MM.1S (cell line): ENCODE measurements around the gene RNASEH1.
"Not testable (repeated sequence)": the region's sequence is repeated elsewhere in the genome, so short reads cannot be mapped to it uniquely, and the experiment has no call there.

Experiments used
- DNase-seq: peaks from one replicate; pipeline ENCODE4 v3.0.0-alpha.2; 2015
- H2AFZ ChIP-seq: fragments of 300-600 bp; sonication (generic); 2 replicates; pipeline ENCODE4 v1.6.0; 2016; ENCODE audit warnings: antibody characterized with exemption, low read length
- H3F3A ChIP-seq: fragments of 300-600 bp; sonication (generic); 2 replicates; pipeline ENCODE4 v1.6.1; 2016; ENCODE audit warnings: mild to moderate bottlenecking, antibody characterized with exemption, low read length, moderate library complexity, mixed read lengths; ENCODE audit not compliant: insufficient read depth
- H3K27ac ChIP-seq: fragments of 300-600 bp; sonication (generic); 2 replicates; pipeline ENCODE4 v1.5.1; 2016; ENCODE audit warnings: mild to moderate bottlenecking, low read length
- H3K27me3 ChIP-seq: fragments of 300-600 bp; sonication (generic); replicated peaks from 2 replicates; pipeline ENCODE4 v1.6.0; 2016; ENCODE audit warnings: low read length; ENCODE audit not compliant: insufficient read depth
- H3K36me3 ChIP-seq: fragments of 300-600 bp; sonication (generic); replicated peaks from 2 replicates; pipeline ENCODE4 v1.6.1; 2016; ENCODE audit warnings: mild to moderate bottlenecking, low read length, mixed read lengths; ENCODE audit not compliant: insufficient read depth
- H3K4me1 ChIP-seq: fragments of 300-600 bp; sonication (generic); 2 replicates; pipeline ENCODE4 v1.6.1; 2016; ENCODE audit warnings: low read length, mixed read lengths
- H3K4me2 ChIP-seq: fragments of 300-600 bp; sonication (generic); 2 replicates; pipeline ENCODE4 v1.6.0; 2016; ENCODE audit warnings: low read depth, low read length
- H3K4me3 ChIP-seq: fragments of 300-600 bp; sonication (generic); 2 replicates; pipeline ENCODE4 v1.5.1; 2016; ENCODE audit warnings: low read length, mixed read lengths
- H3K79me2 ChIP-seq: fragments of 300-600 bp; sonication (generic); 2 replicates; pipeline ENCODE4 v1.6.1; 2016; ENCODE audit warnings: mixed run types, low read length, mixed read lengths
- H3K9ac ChIP-seq: fragments of 300-600 bp; sonication (generic); 2 replicates; pipeline ENCODE4 v1.6.1; 2016; ENCODE audit warnings: low read length, mixed read lengths
- H3K9me2 ChIP-seq: fragments of 300-600 bp; sonication (generic); replicated peaks from 2 replicates; pipeline ENCODE4 v1.6.1; 2016; ENCODE audit warnings: mild to moderate bottlenecking, low read length, mixed read lengths; ENCODE audit not compliant: insufficient read depth
- H3K9me3 ChIP-seq: fragments of 300-600 bp; sonication (generic); replicated peaks from 2 replicates; pipeline ENCODE4 v1.6.1; 2016; ENCODE audit warnings: mild to moderate bottlenecking, low read length, mixed read lengths; ENCODE audit not compliant: insufficient read depth
- H4K20me1 ChIP-seq: fragments of 300-600 bp; sonication (generic); 2 replicates; pipeline ENCODE4 v1.6.1; 2016; ENCODE audit warnings: mild to moderate bottlenecking, low read length, moderate library complexity, mixed read lengths; ENCODE audit not compliant: insufficient read depth
- EZH2 ChIP-seq: fragments of 300-600 bp; sonication (generic); optimal IDR thresholded peaks from 2 replicates; pipeline ENCODE3; 2017; ENCODE audit warnings: low read depth, mild to moderate bottlenecking, antibody characterized with exemption, low read length, mixed read lengths
- EZH2phosphoT487 ChIP-seq: fragments of 300-600 bp; sonication (generic); IDR thresholded peaks from 2 replicates; pipeline ENCODE4 v1.6.1; 2018; ENCODE audit warnings: antibody characterized with exemption, low read length
- TF ChIP-seq, protein P1 (sequence below): fragments of 300-600 bp; sonication (generic); IDR thresholded peaks from 2 replicates; pipeline ENCODE4 v1.5.1; 2016; ENCODE audit warnings: antibody characterized with exemption, low read length, mixed read lengths

RNASEH1 gene

DNA sequence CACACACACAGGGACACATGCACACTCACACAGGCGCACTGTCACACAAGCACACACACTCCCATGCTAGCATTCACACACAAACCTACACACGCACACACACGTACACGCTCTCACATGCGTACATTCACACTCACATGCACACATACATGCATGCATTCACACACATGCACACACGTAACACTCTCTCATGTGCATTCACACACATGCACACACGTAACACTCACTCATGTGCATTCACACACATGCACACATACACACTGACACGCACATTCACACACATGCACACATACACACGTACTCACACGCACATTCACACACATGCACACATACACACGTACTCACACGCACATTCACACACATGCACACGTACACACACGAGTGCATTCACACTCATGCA lies 55.1 kb downstream of the RNASEH1 start:
- H3K36me3 ChIP-seq: peaks cover 8% of the 10 kb centered on the region; the same call in 1 of the 2 replicates
- no peaks in the 10 kb centered on the region for H3K9me3 ChIP-seq

DNA sequence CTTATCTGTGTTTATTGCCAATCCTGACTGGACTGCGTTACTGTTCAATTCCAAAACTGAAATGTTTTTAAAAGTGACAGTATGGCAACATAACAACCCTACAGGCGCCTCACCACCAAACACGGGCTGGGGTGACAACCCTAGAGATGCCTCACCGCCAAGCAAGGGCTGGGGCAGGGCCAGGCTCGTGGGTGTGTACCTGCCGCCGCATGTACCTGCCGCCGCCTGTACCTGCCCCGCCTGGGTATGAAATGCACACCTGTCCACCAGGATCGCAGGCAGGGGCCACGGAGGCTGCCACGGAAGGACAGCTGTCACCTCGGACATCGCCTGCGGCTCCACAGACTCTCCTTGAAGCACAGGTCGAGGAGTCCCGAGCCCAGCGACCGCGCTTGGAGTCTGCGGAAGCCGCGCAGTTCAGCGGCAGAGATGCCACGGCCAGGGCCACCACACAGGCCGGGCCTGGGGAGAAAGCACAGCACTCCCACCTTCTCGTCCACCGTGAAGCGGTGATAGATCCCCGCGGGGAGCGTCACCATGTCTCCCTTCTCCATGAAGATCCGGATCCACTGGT lies 57.7 kb downstream of the RNASEH1 start:
- no peak overlapping the region for H2AFZ ChIP-seq
- H3K9me2 ChIP-seq: no peaks in the 10 kb centered on the region
- H3K4me2 ChIP-seq: no peak overlapping the region
- no peak overlapping the region for H3K4me3 ChIP-seq
- H3F3A ChIP-seq: no peaks in the 10 kb centered on the region
- H3K27ac ChIP-seq: no peak overlapping the region
- no peaks in the 10 kb centered on the region for H3K4me1 ChIP-seq
- H3K27me3 ChIP-seq: no peaks in the 10 kb centered on the region
- no peak for TF ChIP-seq EZH2
- TF ChIP-seq EZH2phosphoT487: no peak
- TF ChIP-seq, protein P1, sequence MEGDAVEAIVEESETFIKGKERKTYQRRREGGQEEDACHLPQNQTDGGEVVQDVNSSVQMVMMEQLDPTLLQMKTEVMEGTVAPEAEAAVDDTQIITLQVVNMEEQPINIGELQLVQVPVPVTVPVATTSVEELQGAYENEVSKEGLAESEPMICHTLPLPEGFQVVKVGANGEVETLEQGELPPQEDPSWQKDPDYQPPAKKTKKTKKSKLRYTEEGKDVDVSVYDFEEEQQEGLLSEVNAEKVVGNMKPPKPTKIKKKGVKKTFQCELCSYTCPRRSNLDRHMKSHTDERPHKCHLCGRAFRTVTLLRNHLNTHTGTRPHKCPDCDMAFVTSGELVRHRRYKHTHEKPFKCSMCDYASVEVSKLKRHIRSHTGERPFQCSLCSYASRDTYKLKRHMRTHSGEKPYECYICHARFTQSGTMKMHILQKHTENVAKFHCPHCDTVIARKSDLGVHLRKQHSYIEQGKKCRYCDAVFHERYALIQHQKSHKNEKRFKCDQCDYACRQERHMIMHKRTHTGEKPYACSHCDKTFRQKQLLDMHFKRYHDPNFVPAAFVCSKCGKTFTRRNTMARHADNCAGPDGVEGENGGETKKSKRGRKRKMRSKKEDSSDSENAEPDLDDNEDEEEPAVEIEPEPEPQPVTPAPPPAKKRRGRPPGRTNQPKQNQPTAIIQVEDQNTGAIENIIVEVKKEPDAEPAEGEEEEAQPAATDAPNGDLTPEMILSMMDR: no peak
- no peak for DNase-seq
- no peak overlapping the region for H3K9ac ChIP-seq
- H4K20me1 ChIP-seq: no peaks in the 10 kb centered on the region
- peaks cover 3% of the 10 kb centered on the region; the same call in 1 of the 2 replicates for H3K36me3 ChIP-seq
- H3K9me3 ChIP-seq: no peaks in the 10 kb centered on the region
- peaks cover 22% of the 10 kb centered on the region for H3K79me2 ChIP-seq

More for the DNA sequence above, 55.1 kb downstream of the RNASEH1 start:
- no peaks in the 10 kb centered on the region for H4K20me1 ChIP-seq
- H3K4me3 ChIP-seq: no peak overlapping the region
- no peak overlapping the region for H3K27ac ChIP-seq
- H3K4me2 ChIP-seq: no peak overlapping the region
- no peaks in the 10 kb centered on the region for H3K9me2 ChIP-seq
- H2AFZ ChIP-seq: no peak overlapping the region
- no peaks in the 10 kb centered on the region for H3F3A ChIP-seq
- H3K79me2 ChIP-seq: peaks cover 46% of the 10 kb centered on the region
- H3K27me3 ChIP-seq: no peaks in the 10 kb centered on the region
- no peaks in the 10 kb centered on the region for H3K4me1 ChIP-seq
- TF ChIP-seq EZH2 (no peak), EZH2phosphoT487 (no peak)
- TF ChIP-seq, protein P1: no peak
- no peak overlapping the region for H3K9ac ChIP-seq
- DNase-seq: no peak

DNA sequence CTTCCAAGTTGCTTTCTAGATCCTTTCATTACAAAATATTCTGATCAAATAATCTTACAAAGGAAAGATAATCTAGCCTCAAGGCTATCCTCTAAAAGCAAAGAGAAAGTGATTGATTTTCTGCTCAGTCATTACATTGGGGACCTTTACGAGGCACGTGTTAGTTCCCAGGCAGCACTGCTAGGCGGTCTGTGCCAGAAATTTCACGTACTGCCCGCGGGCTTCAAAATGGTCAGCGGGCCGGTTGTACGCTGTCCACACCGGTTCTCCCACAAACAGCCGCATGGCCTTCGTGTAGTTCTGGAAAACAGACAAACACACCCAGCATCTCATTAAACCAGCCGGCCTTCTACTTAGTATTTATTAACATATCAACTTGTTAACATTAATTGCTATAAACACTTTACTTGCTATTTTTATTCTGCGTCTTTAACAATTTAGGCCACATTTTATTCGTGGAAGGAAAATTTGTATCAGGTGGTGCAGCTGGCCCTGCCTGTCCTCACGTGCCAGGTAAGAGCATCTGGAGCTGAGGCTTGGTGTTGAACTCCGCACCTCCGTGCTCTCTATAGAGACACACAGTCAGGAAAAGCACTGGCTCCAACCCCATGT lies 59.2 kb downstream of the RNASEH1 start:
- H3K27me3 ChIP-seq: no peaks in the 10 kb centered on the region
- TF ChIP-seq, protein P1: no peak
- no peak for TF ChIP-seq EZH2
- TF ChIP-seq EZH2phosphoT487: no peak
- no peaks in the 10 kb centered on the region for H3K4me1 ChIP-seq
- H3K9me3 ChIP-seq: no peaks in the 10 kb centered on the region
- H4K20me1 ChIP-seq: no peaks in the 10 kb centered on the region
- H3K4me2 ChIP-seq: no peak overlapping the region
- no peak for DNase-seq
- H3K36me3 ChIP-seq: no peaks in the 10 kb centered on the region
- no peak overlapping the region for H3K27ac ChIP-seq
- no peak overlapping the region for H3K4me3 ChIP-seq
- no peak overlapping the region for H3K9ac ChIP-seq
- H2AFZ ChIP-seq: no peak overlapping the region
- H3K9me2 ChIP-seq: no peaks in the 10 kb centered on the region
- H3K79me2 ChIP-seq: peaks cover 10% of the 10 kb centered on the region
- H3F3A ChIP-seq: no peaks in the 10 kb centered on the region

DNA sequence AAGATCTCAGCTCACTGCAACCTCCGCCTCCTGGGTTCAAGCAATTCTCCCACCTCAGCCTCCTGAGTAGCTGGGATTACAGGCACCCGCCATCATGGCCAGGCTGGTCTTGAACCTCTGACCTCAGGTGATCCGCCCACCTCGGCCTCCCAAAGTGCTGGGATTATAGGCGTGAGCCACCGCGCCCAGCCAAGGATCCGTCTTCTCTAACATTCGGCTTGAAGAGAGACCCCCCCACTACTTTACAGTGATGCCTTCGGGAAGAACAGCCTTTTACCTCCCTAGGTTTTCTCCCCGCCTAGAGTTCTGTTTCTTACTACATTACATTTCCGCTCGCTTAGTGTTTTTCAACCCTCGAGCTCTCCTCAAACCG lies 61.4 kb downstream of the RNASEH1 start:
- not testable (repeated sequence) for H3F3A ChIP-seq, H3K9me3 ChIP-seq, H3K4me2 ChIP-seq, H3K27me3 ChIP-seq, H3K36me3 ChIP-seq, H4K20me1 ChIP-seq, H3K9ac ChIP-seq, H3K27ac ChIP-seq, H3K79me2 ChIP-seq, H3K9me2 ChIP-seq, DNase-seq, H3K4me3 ChIP-seq, H2AFZ ChIP-seq, H3K4me1 ChIP-seq
